A673 (cell line): ENCODE measurements around the gene LPCAT2.

Experiments
- EZH2 ChIP-seq: fragments of 200-600 bp; sonication (generic); IDR thresholded peaks from 2 replicates; pipeline ENCODE4 v1.6.1; 2017; ENCODE audit warnings: borderline replicate concordance, low read depth, mild to moderate bottlenecking, mixed read lengths, antibody characterized with exemption, low read length; ENCODE audit not compliant: poor library complexity, severe bottlenecking
- TF ChIP-seq, protein P1 (sequence below): fragments of 300-800, 200-600 bp; sonication (generic); conservative IDR thresholded peaks from 2 replicates; pipeline ENCODE4 v1.5.1; 2017; ENCODE audit warnings: low read depth, mild to moderate bottlenecking, antibody characterized with exemption, low read length, moderate library complexity, mixed read lengths

DNA sequence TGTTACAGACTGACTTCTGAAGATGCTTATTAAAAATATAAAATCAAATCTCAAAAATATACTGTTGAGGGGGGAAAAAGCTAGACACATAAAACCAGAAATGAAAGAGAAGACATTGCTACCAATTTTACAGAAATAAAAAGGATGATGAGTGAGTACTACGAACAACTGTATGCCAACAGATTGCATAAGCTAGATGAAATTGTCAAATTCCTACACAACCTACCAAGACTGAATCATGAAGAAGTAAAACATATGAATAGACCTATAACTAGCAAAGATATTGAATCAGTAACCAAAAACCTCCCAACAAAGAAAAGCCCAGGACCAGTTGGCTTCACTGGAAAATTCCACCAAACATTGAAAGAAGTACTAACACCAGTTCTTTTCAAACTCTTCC, 54.1 kb downstream of the LPCAT2 start:
- no peak for TF ChIP-seq EZH2
- TF ChIP-seq, protein P1, sequence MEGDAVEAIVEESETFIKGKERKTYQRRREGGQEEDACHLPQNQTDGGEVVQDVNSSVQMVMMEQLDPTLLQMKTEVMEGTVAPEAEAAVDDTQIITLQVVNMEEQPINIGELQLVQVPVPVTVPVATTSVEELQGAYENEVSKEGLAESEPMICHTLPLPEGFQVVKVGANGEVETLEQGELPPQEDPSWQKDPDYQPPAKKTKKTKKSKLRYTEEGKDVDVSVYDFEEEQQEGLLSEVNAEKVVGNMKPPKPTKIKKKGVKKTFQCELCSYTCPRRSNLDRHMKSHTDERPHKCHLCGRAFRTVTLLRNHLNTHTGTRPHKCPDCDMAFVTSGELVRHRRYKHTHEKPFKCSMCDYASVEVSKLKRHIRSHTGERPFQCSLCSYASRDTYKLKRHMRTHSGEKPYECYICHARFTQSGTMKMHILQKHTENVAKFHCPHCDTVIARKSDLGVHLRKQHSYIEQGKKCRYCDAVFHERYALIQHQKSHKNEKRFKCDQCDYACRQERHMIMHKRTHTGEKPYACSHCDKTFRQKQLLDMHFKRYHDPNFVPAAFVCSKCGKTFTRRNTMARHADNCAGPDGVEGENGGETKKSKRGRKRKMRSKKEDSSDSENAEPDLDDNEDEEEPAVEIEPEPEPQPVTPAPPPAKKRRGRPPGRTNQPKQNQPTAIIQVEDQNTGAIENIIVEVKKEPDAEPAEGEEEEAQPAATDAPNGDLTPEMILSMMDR = no peak
